Stimulated activated CD8-positive, alpha-beta memory T cell treated with anti-CD3 and anti-CD28 coated beads, Interleukin-15, amount 100 ng/mL, for 48 hours (primary cell): ENCODE data around the gene MYH4.

Experiments used
- DNase-seq, 2 donors: peaks; one replicate each; pipeline ENCODE4 v3.0.0-alpha.2; 2020; ENCODE audit warnings: low read depth in 2 of 2

The MYH4 gene

DNA sequence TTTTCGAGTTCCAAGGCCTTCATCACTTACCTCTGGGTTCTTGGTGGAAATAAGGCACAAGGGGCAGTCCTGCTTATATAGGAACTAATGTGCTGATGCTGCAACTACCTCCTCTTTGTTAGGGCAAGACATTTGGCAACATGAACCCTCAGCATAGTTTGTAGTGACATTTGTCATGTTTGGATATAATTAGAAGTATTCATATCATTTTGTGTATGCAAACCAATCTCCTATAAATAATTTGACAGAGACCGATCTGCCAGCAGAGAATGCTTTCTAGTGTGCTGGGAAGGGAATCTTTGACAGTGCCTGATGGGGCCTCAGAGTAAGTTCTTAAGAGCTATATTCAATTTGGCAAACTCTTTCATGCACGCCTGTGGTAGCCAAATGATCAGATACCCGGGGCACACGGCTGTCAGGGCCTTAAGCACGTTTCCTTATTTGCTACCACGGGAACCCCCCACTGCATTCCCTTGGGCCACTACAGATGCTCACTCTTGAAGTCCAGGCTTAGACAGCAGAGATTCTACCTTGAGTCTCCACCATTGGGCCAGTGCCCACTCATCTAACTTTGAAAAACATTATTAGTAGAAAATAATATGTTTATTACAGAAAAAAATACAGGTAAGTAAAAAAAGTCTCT is 47.3 kb downstream of the MYH4 start, which contains the start of gene MYH8:
Gene MYH8 (minus strand): TSS at position 51 of the 643 bp plus-strand sequence. CDS start 1,723 bp downstream, outside the sequence.
- no peak for DNase-seq

DNA sequence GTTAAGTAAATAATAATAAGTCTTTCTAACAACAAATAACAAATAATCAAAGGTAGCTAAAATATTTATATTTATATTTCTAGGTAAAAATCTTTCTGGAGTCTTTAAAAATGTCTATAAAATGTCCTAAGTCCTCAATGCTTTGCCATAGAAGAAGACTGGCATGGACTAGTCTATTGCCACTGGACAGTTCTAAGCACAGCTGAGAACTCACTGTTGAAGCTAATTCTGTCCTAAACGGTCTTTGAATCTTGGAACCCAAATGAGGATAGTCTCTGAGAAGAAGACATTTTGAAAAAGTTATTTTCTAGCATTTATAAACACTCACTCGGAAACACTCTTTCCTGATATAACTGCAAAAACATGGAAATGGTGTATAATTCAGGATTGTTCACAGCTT is 48.1 kb downstream of the MYH4 start:
- no peak for DNase-seq

DNA sequence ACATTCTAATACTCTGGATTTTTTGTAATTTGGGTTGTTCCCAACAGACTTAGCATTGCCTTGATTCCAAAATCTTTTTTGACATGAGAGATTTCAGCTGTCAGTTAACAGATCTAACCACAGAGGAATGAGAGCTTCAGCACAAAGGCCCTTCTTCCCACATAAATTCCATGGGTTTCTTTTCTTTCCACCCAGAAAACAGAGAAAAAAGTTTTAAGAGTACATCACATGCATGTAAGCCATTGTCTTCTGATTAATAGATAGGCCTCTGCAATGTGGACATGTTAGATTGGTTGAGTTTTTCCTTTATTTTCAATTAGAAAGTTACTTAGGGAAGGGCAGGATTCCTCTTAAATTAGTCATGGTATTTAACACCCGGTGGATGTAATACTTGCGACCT is 48.5 kb downstream of the MYH4 start:
- DNase-seq = no peak

DNA sequence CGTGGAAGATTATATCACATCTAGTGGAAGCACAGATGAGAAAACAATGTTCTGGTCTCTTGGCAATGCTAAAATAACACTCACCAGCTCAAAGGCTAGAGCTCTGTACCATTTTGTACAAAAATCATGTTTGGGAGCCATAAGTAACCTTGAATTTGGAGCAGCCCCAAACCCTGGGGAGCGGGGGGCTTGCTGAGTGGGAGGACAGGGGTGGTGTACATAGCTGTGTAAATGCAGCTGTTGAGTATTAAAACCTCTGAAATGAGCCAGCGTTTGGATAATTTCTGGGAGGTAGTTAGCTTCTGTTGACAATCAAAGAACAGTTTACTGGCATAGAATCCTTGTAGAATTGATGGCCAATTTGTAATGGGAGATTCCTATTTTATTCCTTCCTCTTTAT is 51.9 kb downstream of the MYH4 start:
- DNase-seq = no peak

DNA sequence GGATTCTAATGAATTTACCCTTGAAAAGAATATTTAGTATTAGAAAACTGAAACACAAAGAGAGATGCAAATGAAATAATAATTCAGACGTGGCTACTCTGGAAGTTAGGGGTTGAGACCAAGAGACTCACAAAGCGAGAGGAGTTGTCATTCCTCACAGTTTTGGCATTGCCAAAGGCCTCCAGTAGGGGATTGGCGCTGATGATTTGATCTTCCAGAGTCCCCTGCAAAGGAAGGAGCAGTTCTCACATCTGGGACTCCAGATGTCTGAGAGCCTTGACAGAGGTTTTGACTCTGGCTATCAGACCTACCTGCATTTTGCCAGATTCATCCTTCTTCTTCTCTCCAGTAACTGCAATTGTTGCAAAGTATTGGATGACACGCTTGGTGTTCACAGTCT is 54.2 kb downstream of the MYH4 start:
- no peak for DNase-seq

DNA sequence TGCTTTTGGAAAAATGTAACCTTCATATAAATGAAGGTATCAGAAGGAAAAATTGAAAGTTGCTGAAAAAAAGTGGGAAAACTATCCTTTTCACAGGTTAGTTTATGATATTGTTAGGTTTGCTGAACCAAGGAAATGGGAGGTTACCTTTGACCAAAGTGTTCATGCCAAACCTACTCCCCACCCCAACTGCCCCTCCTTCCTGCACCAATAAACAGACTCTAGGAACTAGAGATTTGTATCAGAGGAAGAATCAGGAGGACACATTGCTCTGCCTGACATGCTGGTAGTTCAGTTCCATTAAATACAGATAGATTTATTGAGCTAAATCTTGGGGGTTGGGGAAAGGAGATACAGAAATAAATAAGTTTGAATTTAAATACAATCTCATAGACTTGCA is 65.8 kb downstream of the MYH4 start:
- DNase-seq = no peak

DNA sequence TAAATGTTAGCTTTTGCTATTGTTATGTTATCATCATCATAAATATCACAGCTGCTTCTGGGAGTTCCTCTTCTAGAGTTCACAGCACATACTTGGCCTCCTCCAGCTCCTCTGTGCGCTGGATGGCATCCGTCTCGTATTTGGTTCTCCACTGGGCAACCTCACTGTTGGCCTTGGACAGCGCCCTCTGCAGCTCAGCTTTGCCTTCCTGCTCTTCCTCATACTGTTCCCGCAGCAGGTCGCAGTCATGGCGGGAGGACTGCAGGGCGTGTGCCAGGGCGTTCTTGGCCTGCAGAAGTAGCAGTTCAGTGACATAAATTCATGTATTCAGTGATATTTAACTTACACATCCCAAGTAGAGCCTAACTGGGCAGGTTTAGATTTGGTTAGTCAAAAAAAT is 71.0 kb downstream of the MYH4 start:
- no peak for DNase-seq

DNA sequence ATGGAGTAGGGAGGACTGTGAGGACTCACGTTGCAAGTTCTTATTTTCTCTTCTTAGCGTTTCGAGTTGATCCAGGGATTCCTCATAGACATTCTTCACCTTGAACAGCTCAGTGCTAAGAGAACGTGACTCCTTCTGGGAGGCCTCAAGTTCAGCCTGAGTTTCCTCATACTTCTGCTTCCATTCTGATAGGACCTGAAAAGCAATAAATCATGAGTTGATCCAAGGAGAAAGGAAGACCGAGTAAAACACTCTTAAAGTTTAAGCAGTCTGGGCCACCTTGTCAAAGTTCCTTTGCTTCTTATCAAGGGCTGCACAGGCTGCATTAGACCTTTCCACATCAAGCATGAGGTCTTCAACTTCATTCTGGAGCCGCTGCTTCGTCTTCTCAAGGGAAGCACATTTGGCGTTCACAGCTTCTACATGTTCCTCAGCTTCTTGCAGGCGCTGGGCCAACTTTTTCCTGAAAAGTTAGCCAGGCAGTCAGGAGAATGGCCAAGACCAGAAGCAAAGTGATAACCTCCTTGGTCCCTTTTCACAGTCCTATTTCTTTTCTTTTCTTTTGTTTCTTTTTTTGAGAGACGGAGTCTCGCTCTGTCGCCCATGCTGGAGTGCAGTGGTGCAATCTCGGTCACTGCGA is 72.7 kb downstream of the MYH4 start:
- DNase-seq = no peak

DNA sequence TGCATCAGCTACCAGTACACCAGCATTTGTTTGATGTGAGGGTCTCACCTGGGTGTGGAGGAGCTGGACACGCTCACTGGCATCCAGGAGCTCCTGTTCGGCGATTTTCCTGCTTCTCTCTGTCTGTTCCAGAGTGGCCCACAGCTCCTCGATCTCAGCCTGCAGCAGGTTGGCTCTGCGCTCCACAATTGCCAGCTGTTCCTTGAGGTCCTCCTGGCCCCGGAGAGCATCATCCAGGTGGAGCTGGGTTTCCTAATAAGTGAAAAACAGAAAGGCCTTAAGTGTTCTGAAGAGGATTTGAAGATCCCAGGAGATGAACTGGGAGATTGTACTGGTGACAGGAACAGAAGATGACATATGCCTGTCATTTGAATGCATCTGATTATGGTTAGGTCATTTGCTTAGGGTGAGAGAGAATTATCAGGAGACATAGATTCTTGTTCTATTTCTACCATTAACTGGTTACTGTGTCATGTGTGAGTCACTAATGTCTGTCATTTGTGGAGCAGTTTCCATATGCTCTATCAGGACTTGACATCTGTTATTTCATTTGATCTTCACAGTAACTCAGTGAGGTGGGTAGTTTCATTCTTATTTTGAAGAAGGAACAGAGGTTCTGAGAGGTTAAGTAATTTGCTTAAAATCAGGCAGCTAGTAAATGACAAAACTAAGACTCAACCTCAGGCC is 75.0 kb downstream of the MYH4 start:
- DNase-seq = no peak
